Posterior cingulate gyrus (tissue), 11 donors: Measurements from ENCODE around the gene DERL3.

Experiments
- DNase-seq, 10 donors: peaks; one replicate each; pipeline versions ENCODE4 v3.0.0 to v3.0.0-alpha.2; 2020 to 2021; ENCODE audit warnings: mixed read lengths in 3 of 10
- intact Hi-C: fragments of 100-400 bp; cut with DNase I; formaldehyde crosslinking; loops from one replicate; pipeline ENCODE4 v1.15.1; 2023

The DERL3 gene

DNA sequence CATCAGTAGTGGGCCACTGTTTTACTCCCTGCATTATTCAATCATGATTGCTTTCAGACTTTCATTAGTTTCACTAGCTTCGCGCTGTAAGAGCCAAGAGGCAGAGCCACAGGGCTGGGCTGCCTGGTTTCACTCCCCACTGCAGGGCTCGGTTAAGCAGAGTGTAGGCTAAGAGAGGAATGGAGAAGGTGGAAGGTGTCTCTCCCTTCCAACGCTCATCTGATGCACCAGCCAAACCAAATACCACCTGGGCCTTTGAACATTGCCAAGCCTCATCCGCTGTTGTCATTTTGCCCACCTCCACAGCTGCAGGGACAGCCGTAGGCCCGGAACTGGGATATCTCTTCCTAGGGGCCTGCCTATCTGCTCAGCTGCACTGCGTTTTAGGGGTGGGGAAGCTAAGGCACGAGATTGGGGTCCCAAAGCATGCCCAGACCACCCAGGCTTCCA, 52.5 kb downstream of the DERL3 start:
- peak in 1 of 10 donors; percentile 52 for DNase-seq
- intact Hi-C loops, result no loop called here
